A549 (cell line): ENCODE measurements around the gene PBX3. TPM values are rescaled to one million over a fixed set of nuclear protein-coding genes. Genes with fewer than 3 reads are reported as not detected.

Source experiments
- ATAC-seq, 2 experiments: fragments of 200-7000 bp in 1 of 2; fragments of >200 bp in 1 of 2; cut with Nextera tagmentation in 1 of 2; cut with Tn5 transposase in 1 of 2; 3 replicates each; pipeline versions ENCODE4 v1.8.0 to v1.9.1; 2018 to 2020; ENCODE audit warnings: mild to moderate bottlenecking in 1 of 2, moderate library complexity in 1 of 2
- CTCF ChIA-PET: fragments of 300-600 bp; sonication (Branson Sonifier 250); formaldehyde crosslinking; extraction: SDS; loops from one replicate; lab custom pipeline; 2021; ENCODE audit warnings: antibody characterized with exemption, inconsistent platforms; lab: Yijun Ruan, JAX
- POLR2A ChIA-PET: fragments of 350-600 bp; formaldehyde crosslinking; extraction: SDS; loops from one replicate; lab custom pipeline; 2021; ENCODE audit warnings: antibody characterized with exemption, inconsistent platforms; lab: Yijun Ruan, JAX
- DNase-seq, 2 experiments: peaks; one replicate each; pipeline versions ENCODE4 v3.0.0 to v3.0.0-alpha.2; 2011 to 2016; ENCODE audit warnings: low read depth in 1 of 2, low spot score in 1 of 2
- FAIRE-seq: peaks from 2 replicates; lab custom pipeline; 2011; peaks lifted over from hg19 to GRCh38; lab: Jason Lieb, UNC
- H3K27ac ChIP-seq, 2 experiments: fragments of >200 bp; sonication (Bioruptor Twin); formaldehyde crosslinking; 3 replicates each; pipeline ENCODE4 v1.5.1; 2016 to 2017
- H3K4me1 ChIP-seq: fragments of >200 bp; sonication (Bioruptor Twin); formaldehyde crosslinking; 3 replicates; pipeline ENCODE4 v1.6.1; 2016
- H3K4me2 ChIP-seq: fragments of >200 bp; sonication (Bioruptor Twin); formaldehyde crosslinking; 3 replicates; pipeline ENCODE4 v1.6.1; 2016
- H3K4me3 ChIP-seq: fragments of >200 bp; sonication (Bioruptor Twin); formaldehyde crosslinking; 3 replicates; pipeline ENCODE4 v1.5.1; 2016
- H3K9me3 ChIP-seq: fragments of >200 bp; sonication (Bioruptor Twin); formaldehyde crosslinking; 3 replicates; pipeline ENCODE4 v1.6.1; 2016
- BCL3 ChIP-seq: fragments of >200 bp; sonication (Bioruptor Twin); formaldehyde crosslinking; IDR thresholded peaks from 3 replicates; pipeline ENCODE4 v1.6.1; 2016
- EHF ChIP-seq: fragments of 250-450 bp; sonication (Bioruptor Pico); IDR thresholded peaks from 2 replicates; pipeline ENCODE4 v1.5.0; 2020; ENCODE audit warnings: mild to moderate bottlenecking
- ESRRA ChIP-seq: fragments of 150-350 bp; IDR thresholded peaks from 2 replicates; pipeline ENCODE4 v1.6.1; 2014; ENCODE audit warnings: mild to moderate bottlenecking, low read length, borderline replicate concordance
- FOSB ChIP-seq: fragments of 250-450 bp; sonication (Bioruptor Pico); IDR thresholded peaks from 2 replicates; pipeline ENCODE4 v1.5.0; 2020; ENCODE audit warnings: mild to moderate bottlenecking, moderate library complexity
- GATA3 ChIP-seq: IDR thresholded peaks from 2 replicates; pipeline ENCODE4 v1.6.1; 2012; ENCODE audit warnings: borderline replicate concordance
- HEYL ChIP-seq: fragments of 250-450 bp; sonication (Bioruptor Pico); IDR thresholded peaks from 2 replicates; pipeline ENCODE4 v1.8.0; 2021; ENCODE audit warnings: mild to moderate bottlenecking, moderate library complexity
- KDM1A ChIP-seq: fragments of 200-600 bp; sonication (generic); IDR thresholded peaks from 2 replicates; pipeline ENCODE4 v1.6.1; 2016; ENCODE audit warnings: low read depth, mild to moderate bottlenecking
- KDM5A ChIP-seq: fragments of 200-600 bp; sonication (generic); IDR thresholded peaks from 2 replicates; pipeline ENCODE4 v1.6.1; 2016; ENCODE audit warnings: antibody characterized with exemption, mild to moderate bottlenecking
- MAFK ChIP-seq: fragments of 450-650 bp; IDR thresholded peaks from 2 replicates; pipeline ENCODE4 v1.6.1; 2014; ENCODE audit not compliant: partially characterized antibody
- MAX ChIP-seq: IDR thresholded peaks from 2 replicates; pipeline ENCODE4 v1.6.1; 2012
- MAZ ChIP-seq: fragments of 150-350 bp; IDR thresholded peaks from 2 replicates; pipeline ENCODE4 v1.6.1; 2014; ENCODE audit warnings: antibody characterized with exemption, low read depth, low read length, borderline replicate concordance
- NPAS2 ChIP-seq: fragments of 250-450 bp; sonication (Bioruptor Pico); IDR thresholded peaks from 2 replicates; pipeline ENCODE4 v1.8.0; 2022; ENCODE audit warnings: mild to moderate bottlenecking, moderate library complexity, borderline replicate concordance
- RARB ChIP-seq: fragments of 250-450 bp; sonication (Bioruptor Pico); IDR thresholded peaks from 2 replicates; pipeline ENCODE4 v1.8.0; 2021; ENCODE audit warnings: mild to moderate bottlenecking, moderate library complexity
- RNF2 ChIP-seq: fragments of 200-600 bp; sonication (generic); IDR thresholded peaks from 2 replicates; pipeline ENCODE4 v1.6.1; 2016; ENCODE audit warnings: low read depth, mild to moderate bottlenecking, antibody characterized with exemption, moderate library complexity, borderline replicate concordance
- SREBF2 ChIP-seq: fragments of 450-650 bp; IDR thresholded peaks from 2 replicates; pipeline ENCODE4 v1.6.1; 2014; ENCODE audit warnings: mild to moderate bottlenecking, moderate library complexity
- WGBS: methylation state at CpG from one replicate; pipeline ENCODE4 v1.1.6; 2017; ENCODE audit errors: missing lambda C conversion rate; 5-methylcytosine and 5-hydroxymethylcytosine counted together
- polyA plus RNA-seq, 4 experiments: library from polyadenylated mRNA; depleted of rRNA in 3 of 4; stranded (reverse); fragments of >200 nt; fragmentation: RNase III in 1 of 4; extraction: RNeasy Plus Mini Kit Qiagen cat#74134 plus additional on column Dnase treatment in 1 of 4; gene quantifications; 2 replicates in 3 of 4; 3 replicates in 1 of 4; pipeline ENCODE4 v1.2.3, GENCODE V29; 2011 to 2017
- TF ChIP-seq, protein P1 (sequence below): fragments of 150-350 bp; IDR thresholded peaks from 2 replicates; pipeline ENCODE4 v1.6.1; 2014; ENCODE audit warnings: low read depth, mild to moderate bottlenecking, low read length
- TF ChIP-seq, protein P2 (sequence below): fragments of 200-600 bp; sonication (generic); IDR thresholded peaks from 2 replicates; pipeline ENCODE4 v1.6.1; 2016; ENCODE audit warnings: antibody characterized with exemption, mild to moderate bottlenecking, moderate library complexity
- TF ChIP-seq, protein P3 (sequence below): IDR thresholded peaks from 2 replicates; pipeline ENCODE4 v1.6.1; 2012

PBX3 gene
- polyA plus RNA-seq, 2 of the 4 experiments (the other 2 are of a cell fraction) = 10.7 to 23.5 TPM

GRCh38 chr9:125906144-125906543 lies 159.0 kb downstream of the PBX3 start (continued):
- TF ChIP-seq KDM1A = no peak
- TF ChIP-seq KDM5A = no peak
- TF ChIP-seq, protein P1, sequence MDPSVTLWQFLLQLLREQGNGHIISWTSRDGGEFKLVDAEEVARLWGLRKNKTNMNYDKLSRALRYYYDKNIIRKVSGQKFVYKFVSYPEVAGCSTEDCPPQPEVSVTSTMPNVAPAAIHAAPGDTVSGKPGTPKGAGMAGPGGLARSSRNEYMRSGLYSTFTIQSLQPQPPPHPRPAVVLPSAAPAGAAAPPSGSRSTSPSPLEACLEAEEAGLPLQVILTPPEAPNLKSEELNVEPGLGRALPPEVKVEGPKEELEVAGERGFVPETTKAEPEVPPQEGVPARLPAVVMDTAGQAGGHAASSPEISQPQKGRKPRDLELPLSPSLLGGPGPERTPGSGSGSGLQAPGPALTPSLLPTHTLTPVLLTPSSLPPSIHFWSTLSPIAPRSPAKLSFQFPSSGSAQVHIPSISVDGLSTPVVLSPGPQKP = no peak
- TF ChIP-seq GATA3 = no peak
- no peak for TF ChIP-seq NPAS2 (CRISPR knock-in tag)

- FAIRE-seq (no peak), DNase-seq (no peak), ATAC-seq (no peak)
- WGBS = 68% methylated on average over 1 of the region's 1 CpG
- H3K4me3 ChIP-seq = no peak overlapping the region
- no peak overlapping the region for H3K27ac ChIP-seq
- TF ChIP-seq ESRRA = no peak
- no peak for TF ChIP-seq HEYL (CRISPR knock-in tag)
- no peak for TF ChIP-seq MAX
- TF ChIP-seq SREBF2 = no peak
- no peak for TF ChIP-seq RARB (CRISPR knock-in tag)
- TF ChIP-seq, all 56 proteins: peak for 0
- H3K9me3 ChIP-seq = no peaks in the 10 kb centered on the region
- H3K4me1 ChIP-seq = peaks cover 9% of the 10 kb centered on the region; the same call in 2 of the 3 replicates
- H3K4me2 ChIP-seq = no peak overlapping the region
- ChIA-PET POLR2A (no interaction called here), CTCF (no interaction called here)
Measured at GRCh38 chr9:125906893-125907292, 159.7 kb downstream of the PBX3 start.

GRCh38 chr9:125908136-125908535 lies 161.0 kb downstream of the PBX3 start:
- Histone ChIP-seq H3K4me2 (no peak overlapping the region), H3K4me1 (peaks cover 9% of the 10 kb centered on the region; the same call in 2 of the 3 replicates), H3K4me3 (no peak overlapping the region), H3K27ac (no peak overlapping the region), H3K9me3 (no peaks in the 10 kb centered on the region)
- WGBS = 95% methylated on average over 4 of the region's 4 CpGs
- CTCF ChIA-PET = interaction anchor here (1.4 kb wide), 1 partner anchor 10 kb away, joined by 3 read pairs; no protein-coding TSS in a partner anchor
- no peak for FAIRE-seq
- TF ChIP-seq, protein P2, sequence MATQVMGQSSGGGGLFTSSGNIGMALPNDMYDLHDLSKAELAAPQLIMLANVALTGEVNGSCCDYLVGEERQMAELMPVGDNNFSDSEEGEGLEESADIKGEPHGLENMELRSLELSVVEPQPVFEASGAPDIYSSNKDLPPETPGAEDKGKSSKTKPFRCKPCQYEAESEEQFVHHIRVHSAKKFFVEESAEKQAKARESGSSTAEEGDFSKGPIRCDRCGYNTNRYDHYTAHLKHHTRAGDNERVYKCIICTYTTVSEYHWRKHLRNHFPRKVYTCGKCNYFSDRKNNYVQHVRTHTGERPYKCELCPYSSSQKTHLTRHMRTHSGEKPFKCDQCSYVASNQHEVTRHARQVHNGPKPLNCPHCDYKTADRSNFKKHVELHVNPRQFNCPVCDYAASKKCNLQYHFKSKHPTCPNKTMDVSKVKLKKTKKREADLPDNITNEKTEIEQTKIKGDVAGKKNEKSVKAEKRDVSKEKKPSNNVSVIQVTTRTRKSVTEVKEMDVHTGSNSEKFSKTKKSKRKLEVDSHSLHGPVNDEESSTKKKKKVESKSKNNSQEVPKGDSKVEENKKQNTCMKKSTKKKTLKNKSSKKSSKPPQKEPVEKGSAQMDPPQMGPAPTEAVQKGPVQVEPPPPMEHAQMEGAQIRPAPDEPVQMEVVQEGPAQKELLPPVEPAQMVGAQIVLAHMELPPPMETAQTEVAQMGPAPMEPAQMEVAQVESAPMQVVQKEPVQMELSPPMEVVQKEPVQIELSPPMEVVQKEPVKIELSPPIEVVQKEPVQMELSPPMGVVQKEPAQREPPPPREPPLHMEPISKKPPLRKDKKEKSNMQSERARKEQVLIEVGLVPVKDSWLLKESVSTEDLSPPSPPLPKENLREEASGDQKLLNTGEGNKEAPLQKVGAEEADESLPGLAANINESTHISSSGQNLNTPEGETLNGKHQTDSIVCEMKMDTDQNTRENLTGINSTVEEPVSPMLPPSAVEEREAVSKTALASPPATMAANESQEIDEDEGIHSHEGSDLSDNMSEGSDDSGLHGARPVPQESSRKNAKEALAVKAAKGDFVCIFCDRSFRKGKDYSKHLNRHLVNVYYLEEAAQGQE = no peak
- no peak for TF ChIP-seq MAZ
- no peak for TF ChIP-seq EHF
- no peak for TF ChIP-seq MAFK
- TF ChIP-seq, protein P3, sequence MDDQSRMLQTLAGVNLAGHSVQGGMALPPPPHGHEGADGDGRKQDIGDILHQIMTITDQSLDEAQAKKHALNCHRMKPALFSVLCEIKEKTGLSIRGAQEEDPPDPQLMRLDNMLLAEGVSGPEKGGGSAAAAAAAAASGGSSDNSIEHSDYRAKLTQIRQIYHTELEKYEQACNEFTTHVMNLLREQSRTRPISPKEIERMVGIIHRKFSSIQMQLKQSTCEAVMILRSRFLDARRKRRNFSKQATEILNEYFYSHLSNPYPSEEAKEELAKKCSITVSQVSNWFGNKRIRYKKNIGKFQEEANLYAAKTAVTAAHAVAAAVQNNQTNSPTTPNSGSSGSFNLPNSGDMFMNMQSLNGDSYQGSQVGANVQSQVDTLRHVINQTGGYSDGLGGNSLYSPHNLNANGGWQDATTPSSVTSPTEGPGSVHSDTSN = no peak
- TF ChIP-seq FOSB (CRISPR knock-in tag) = no peak
- TF ChIP-seq KDM1A = no peak
- TF ChIP-seq RNF2 = no peak
- no peak for TF ChIP-seq BCL3
- no peak for DNase-seq
- no peak for ATAC-seq
- POLR2A ChIA-PET = no interaction called here
